K562 (cell line): ENCODE measurements around the gene VPS45. TPM values are rescaled to one million over a fixed set of nuclear protein-coding genes. Genes with fewer than 3 reads are reported as not detected.

Experiments used
- BCOR ChIP-seq: fragments of 450-650 bp; IDR thresholded peaks from 2 replicates; pipeline ENCODE4 v1.6.1; 2016
- CREM ChIP-seq: IDR thresholded peaks from 2 replicates; pipeline ENCODE4 v1.6.1; 2014; ENCODE audit warnings: antibody characterized with exemption, low read depth
- DIDO1 ChIP-seq: fragments of 450-650 bp; IDR thresholded peaks from 2 replicates; pipeline ENCODE4 v1.6.1; 2016; ENCODE audit warnings: low read depth, missing biosample characterization, missing genetic modification characterization
- FOXK1 ChIP-seq: sonication (generic); formaldehyde crosslinking; IDR thresholded peaks from 2 replicates; pipeline ENCODE4 v1.8.0; 2022; ENCODE audit warnings: missing genetic modification reagents, mild to moderate bottlenecking, borderline replicate concordance
- MAFK ChIP-seq: IDR thresholded peaks from 2 replicates; pipeline ENCODE4 v1.6.1; 2011; ENCODE audit warnings: low read length, improper control_type of control experiment
- MECOM ChIP-seq: fragments of 250-450 bp; sonication (Bioruptor Pico); IDR thresholded peaks from 2 replicates; pipeline ENCODE4 v1.8.0; 2022; ENCODE audit warnings: inconsistent platforms
- MEF2A ChIP-seq: IDR thresholded peaks from 2 replicates; pipeline ENCODE4 v1.6.1; 2011; ENCODE audit warnings: low read depth, mild to moderate bottlenecking, low read length, moderate library complexity; ENCODE audit not compliant: control insufficient read depth
- NCOA2 ChIP-seq, 2 experiments: fragments of 450-650 bp; IDR thresholded peaks; 2 replicates each; pipeline ENCODE4 v1.6.1; 2018; ENCODE audit warnings: mild to moderate bottlenecking in 2 of 2, moderate library complexity in 1 of 2; ENCODE audit not compliant: partially characterized antibody in 2 of 2
- NFE2 ChIP-seq: IDR thresholded peaks from 2 replicates; pipeline ENCODE4 v1.6.1; 2014; ENCODE audit warnings: antibody characterized with exemption, low read depth
- NFRKB ChIP-seq: fragments of 450-650 bp; IDR thresholded peaks from 2 replicates; pipeline ENCODE4 v1.6.1; 2016; ENCODE audit warnings: low read depth
- PHTF2 ChIP-seq: fragments of 250-450 bp; sonication (Bioruptor Pico); IDR thresholded peaks from 2 replicates; pipeline ENCODE4 v1.5.0; 2021; ENCODE audit warnings: mild to moderate bottlenecking
- POLR2AphosphoS5 ChIP-seq: IDR thresholded peaks from 2 replicates; pipeline ENCODE4 v1.6.1; 2011; ENCODE audit warnings: mild to moderate bottlenecking, low read depth, low read length, moderate library complexity; ENCODE audit not compliant: control insufficient read depth, insufficient read depth
- POLR2B ChIP-seq: fragments of 450-650 bp; IDR thresholded peaks from 2 replicates; pipeline ENCODE4 v1.6.1; 2018; ENCODE audit warnings: low read depth; ENCODE audit not compliant: partially characterized antibody
- POLR2H ChIP-seq: IDR thresholded peaks from 2 replicates; pipeline ENCODE4 v1.6.1; 2016; ENCODE audit warnings: missing genetic modification characterization, low read depth, mild to moderate bottlenecking, control low read depth, missing compliant biosample characterization, moderate library complexity
- RBBP5 ChIP-seq: fragments of 200-600 bp; sonication (generic); IDR thresholded peaks from 2 replicates; pipeline ENCODE4 v1.6.1; 2012; ENCODE audit warnings: borderline replicate concordance, mild to moderate bottlenecking, low read length, control low read depth, inconsistent platforms; ENCODE audit not compliant: insufficient read depth, poor library complexity, severe bottlenecking
- SETDB1 ChIP-seq: IDR thresholded peaks from one replicate; pipeline ENCODE4 v1.6.1; 2012; ENCODE audit warnings: low read length, control low read depth, inconsistent platforms
- SMARCE1 ChIP-seq: fragments of 450-650 bp; IDR thresholded peaks from 2 replicates; pipeline ENCODE4 v1.7.1; 2016; ENCODE audit warnings: mild to moderate bottlenecking
- SPI1 ChIP-seq: IDR thresholded peaks from 2 replicates; pipeline ENCODE4 v1.6.1; 2011; ENCODE audit warnings: low read depth, low read length, control low read depth, borderline replicate concordance
- ZKSCAN8 ChIP-seq: fragments of 200-800 bp; sonication (Bioruptor generic); IDR thresholded peaks from 2 replicates; pipeline ENCODE4 v1.6.1; 2016; ENCODE audit warnings: missing genetic modification characterization, missing compliant biosample characterization
- ZNF41 ChIP-seq: fragments of 250-450 bp; sonication (Bioruptor Pico); conservative IDR thresholded peaks from 2 replicates; pipeline ENCODE4 v1.4.0; 2020; ENCODE audit warnings: mild to moderate bottlenecking
- ZNF77 ChIP-seq: fragments of 250-450 bp; sonication (Bioruptor Pico); IDR thresholded peaks from 2 replicates; pipeline ENCODE4 v1.5.0; 2020
- polyA plus RNA-seq, 8 experiments: library from polyadenylated mRNA; depleted of rRNA in 4 of 8; stranded (reverse) in 5 of 8; unstranded in 3 of 8; fragments of >200 nt; fragmentation: Nextera tagmentation in 2 of 8; fragmentation: Illumina TruSeq in 1 of 8; extraction: Ambion mirVana in 2 of 8; extraction: Trizol in 1 of 8; gene quantifications; 2 replicates each; pipeline versions ENCODE4 v1.2.1 to v1.2.3, GENCODE V29; 2011 to 2014; ENCODE audit warnings: inconsistent platforms in 1 of 8, missing spikeins in 1 of 8
- total RNA-seq, 7 experiments: library from RNA; depleted of rRNA in 6 of 7; stranded (reverse); fragments of >200 nt in 6 of 7; fragmentation: Illumina TruSeq in 2 of 7; extraction: Trizol in 2 of 7; gene quantifications; 2 replicates each; pipeline versions ENCODE4 v1.2.1 to v1.2.3, GENCODE V29; 2011 to 2021; ENCODE audit warnings: low replicate concordance in 1 of 7
- TF ChIP-seq, protein P1 (sequence below), 2 experiments: IDR thresholded peaks in 1 of 2; conservative IDR thresholded peaks in 1 of 2; 2 replicates each; pipeline ENCODE4 v1.6.1; 2016; ENCODE audit warnings: low read depth in 2 of 2, mild to moderate bottlenecking in 1 of 2, missing compliant biosample characterization in 1 of 2, missing genetic modification characterization in 1 of 2, moderate library complexity in 1 of 2
- TF ChIP-seq, protein P2 (sequence below): fragments of 450-650 bp; IDR thresholded peaks from 2 replicates; pipeline ENCODE4 v1.6.1; 2016
- TF ChIP-seq, protein P3 (sequence below): fragments of 250-450 bp; sonication (Bioruptor Pico); IDR thresholded peaks from 2 replicates; pipeline ENCODE4 v1.5.0; 2020; ENCODE audit warnings: mild to moderate bottlenecking

The VPS45 gene
- total and polyA plus RNA-seq, 9 of the 15 experiments (the other 6 are each of a cell fraction or from before 2014, with no cell fraction given): 17.9 to 48.2 (median 34.4) TPM

DNA sequence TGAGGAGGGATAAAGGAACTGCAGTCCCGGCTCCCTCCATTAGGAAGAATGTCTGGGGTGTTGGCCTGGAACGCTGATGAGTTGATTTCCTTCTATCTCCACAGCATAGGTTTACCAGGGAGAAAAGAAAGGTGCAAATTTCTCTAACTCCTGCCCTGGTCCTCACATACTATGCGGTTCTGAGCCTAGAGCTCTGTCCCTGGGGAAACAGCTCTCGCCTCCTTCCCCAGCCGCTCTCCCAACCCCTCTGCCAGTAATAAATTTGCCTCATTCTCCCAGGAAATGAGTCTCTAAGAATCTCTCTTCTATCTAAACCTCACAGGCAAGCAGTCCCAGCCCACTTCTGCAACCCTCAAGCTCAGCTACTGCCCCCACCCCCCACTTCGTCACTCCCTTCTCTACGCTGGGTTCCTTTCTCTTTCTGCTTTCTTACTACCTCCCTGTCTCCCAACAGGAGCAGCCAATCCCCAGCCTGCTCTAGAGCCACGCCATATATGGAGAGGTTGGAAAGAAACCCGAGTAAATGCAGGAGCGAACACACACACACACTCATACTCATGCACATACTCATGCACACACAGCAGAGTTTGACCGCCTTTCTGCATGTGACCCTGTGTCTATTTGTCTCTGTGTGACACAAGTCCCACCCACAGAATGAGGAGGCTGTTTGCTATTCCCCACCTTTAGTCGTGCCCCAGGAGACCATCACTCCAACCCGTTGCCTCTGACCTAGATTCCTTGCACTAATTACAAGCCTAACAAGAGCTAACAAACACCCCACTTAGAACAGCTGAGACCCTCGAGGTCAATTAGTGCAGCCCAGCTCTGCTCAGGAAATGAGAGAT is 95.5 kb downstream of the VPS45 start (continued):
- TF ChIP-seq, protein P1, sequence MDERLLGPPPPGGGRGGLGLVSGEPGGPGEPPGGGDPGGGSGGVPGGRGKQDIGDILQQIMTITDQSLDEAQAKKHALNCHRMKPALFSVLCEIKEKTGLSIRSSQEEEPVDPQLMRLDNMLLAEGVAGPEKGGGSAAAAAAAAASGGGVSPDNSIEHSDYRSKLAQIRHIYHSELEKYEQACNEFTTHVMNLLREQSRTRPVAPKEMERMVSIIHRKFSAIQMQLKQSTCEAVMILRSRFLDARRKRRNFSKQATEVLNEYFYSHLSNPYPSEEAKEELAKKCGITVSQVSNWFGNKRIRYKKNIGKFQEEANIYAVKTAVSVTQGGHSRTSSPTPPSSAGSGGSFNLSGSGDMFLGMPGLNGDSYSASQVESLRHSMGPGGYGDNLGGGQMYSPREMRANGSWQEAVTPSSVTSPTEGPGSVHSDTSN (CRISPR knock-in tag; IDR thresholded peaks at IDR 0.05; ENCODE audit: low read depth): no peak
- TF ChIP-seq, protein P1 (tag; conservative IDR thresholded peaks at IDR 0.05; ENCODE audit: low read depth): peak; percentile 82
- no peak for TF ChIP-seq PHTF2 (CRISPR knock-in tag)
- no peak for TF ChIP-seq DIDO1 (tag)
- peak; percentile 68 for TF ChIP-seq MAFK
- peak; percentile 8; the same call in 1 of the 2 replicates for TF ChIP-seq NFRKB
- no peak for TF ChIP-seq ZNF77 (CRISPR knock-in tag)
- peak; percentile 59; the same call in 1 of the 2 replicates for TF ChIP-seq SPI1
- peak; percentile 74 for TF ChIP-seq SMARCE1
- peak; percentile 65 for TF ChIP-seq POLR2B
- no peak for TF ChIP-seq NCOA2 (IDR thresholded peaks at IDR 0.05; ENCODE audit: partially characterized antibody in 2 of 2)
- TF ChIP-seq ZNF41 (CRISPR knock-in tag): no peak
- no peak for TF ChIP-seq SETDB1
- TF ChIP-seq, protein P2, sequence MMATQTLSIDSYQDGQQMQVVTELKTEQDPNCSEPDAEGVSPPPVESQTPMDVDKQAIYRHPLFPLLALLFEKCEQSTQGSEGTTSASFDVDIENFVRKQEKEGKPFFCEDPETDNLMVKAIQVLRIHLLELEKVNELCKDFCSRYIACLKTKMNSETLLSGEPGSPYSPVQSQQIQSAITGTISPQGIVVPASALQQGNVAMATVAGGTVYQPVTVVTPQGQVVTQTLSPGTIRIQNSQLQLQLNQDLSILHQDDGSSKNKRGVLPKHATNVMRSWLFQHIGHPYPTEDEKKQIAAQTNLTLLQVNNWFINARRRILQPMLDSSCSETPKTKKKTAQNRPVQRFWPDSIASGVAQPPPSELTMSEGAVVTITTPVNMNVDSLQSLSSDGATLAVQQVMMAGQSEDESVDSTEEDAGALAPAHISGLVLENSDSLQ: peak; percentile 68
- TF ChIP-seq ZKSCAN8 (CRISPR knock-in tag): no peak
- TF ChIP-seq, protein P3, sequence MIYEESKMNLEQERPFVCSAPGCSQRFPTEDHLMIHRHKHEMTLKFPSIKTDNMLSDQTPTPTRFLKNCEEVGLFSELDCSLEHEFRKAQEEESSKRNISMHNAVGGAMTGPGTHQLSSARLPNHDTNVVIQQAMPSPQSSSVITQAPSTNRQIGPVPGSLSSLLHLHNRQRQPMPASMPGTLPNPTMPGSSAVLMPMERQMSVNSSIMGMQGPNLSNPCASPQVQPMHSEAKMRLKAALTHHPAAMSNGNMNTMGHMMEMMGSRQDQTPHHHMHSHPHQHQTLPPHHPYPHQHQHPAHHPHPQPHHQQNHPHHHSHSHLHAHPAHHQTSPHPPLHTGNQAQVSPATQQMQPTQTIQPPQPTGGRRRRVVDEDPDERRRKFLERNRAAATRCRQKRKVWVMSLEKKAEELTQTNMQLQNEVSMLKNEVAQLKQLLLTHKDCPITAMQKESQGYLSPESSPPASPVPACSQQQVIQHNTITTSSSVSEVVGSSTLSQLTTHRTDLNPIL (CRISPR knock-in tag): no peak
- TF ChIP-seq MEF2A: no peak
- peak; percentile 78 for TF ChIP-seq CREM
- peak; percentile 84; the same call in 1 of the 2 replicates for TF ChIP-seq FOXK1 (CRISPR knock-in tag)
- TF ChIP-seq POLR2AphosphoS5: 0 out of 2 replicates have a peak, but pooled peaks have one; percentile 24
- no peak for TF ChIP-seq NFE2
- no peak for TF ChIP-seq RBBP5
- TF ChIP-seq BCOR: no peak
- no peak for TF ChIP-seq MECOM
- peak; percentile 87 for TF ChIP-seq POLR2H
